Endothelial cell (in vitro differentiated cells): ENCODE results near the gene GLUD1. TPM values are rescaled to one million over a fixed set of nuclear protein-coding genes. Genes with fewer than 3 reads are reported as not detected.
"Not testable (repeated sequence)": the region's sequence is repeated elsewhere in the genome, so short reads cannot be mapped to it uniquely, and the experiment has no call there.

ENCODE experiments used
- DNase-seq: peaks from one replicate; pipeline ENCODE4 v3.0.0; 2021; ENCODE audit warnings: low spot score
- H3K27ac Mint-ChIP-seq: one replicate; pipeline ENCODE4 v1.8.0; 2021; ENCODE audit warnings: mixed read lengths, inconsistent platforms; ENCODE audit not compliant: unreplicated experiment
- H3K27me3 Mint-ChIP-seq: one replicate; pipeline ENCODE4 v1.8.0; 2021; ENCODE audit warnings: mild to moderate bottlenecking, moderate library complexity, mixed read lengths, inconsistent platforms; ENCODE audit not compliant: unreplicated experiment
- H3K36me3 Mint-ChIP-seq: one replicate; pipeline ENCODE4 v1.8.0; 2021; ENCODE audit warnings: mild to moderate bottlenecking, low read depth, mixed read lengths, inconsistent platforms; ENCODE audit not compliant: unreplicated experiment
- H3K4me1 Mint-ChIP-seq: one replicate; pipeline ENCODE4 v1.8.0; 2021; ENCODE audit warnings: mild to moderate bottlenecking, mixed read lengths, inconsistent platforms; ENCODE audit not compliant: unreplicated experiment
- H3K4me3 Mint-ChIP-seq: one replicate; pipeline ENCODE4 v1.8.0; 2021; ENCODE audit warnings: mild to moderate bottlenecking, mixed read lengths, inconsistent platforms; ENCODE audit not compliant: unreplicated experiment
- H3K9me3 Mint-ChIP-seq: one replicate; pipeline ENCODE4 v1.8.0; 2021; ENCODE audit warnings: mixed read lengths, inconsistent platforms; ENCODE audit not compliant: unreplicated experiment
- total RNA-seq: library from RNA; stranded (reverse); fragmentation: NEBNext Ultra II Directional; extraction: Animal tissue kit (Norgen Biotek cat#: 25700); gene quantifications from one replicate; pipeline ENCODE4 v1.2.1, GENCODE V29; 2021; ENCODE audit not compliant: unreplicated experiment
- TF ChIP-seq, protein P1 (sequence below): fragments of 200-600 bp; sonication (generic); IDR thresholded peaks from one replicate; pipeline ENCODE4 v1.5.0; 2021; ENCODE audit warnings: antibody characterized with exemption; ENCODE audit not compliant: unreplicated experiment

The GLUD1 gene
- total RNA-seq, 1 donor from 2014 or later: 79.2 TPM

DNA sequence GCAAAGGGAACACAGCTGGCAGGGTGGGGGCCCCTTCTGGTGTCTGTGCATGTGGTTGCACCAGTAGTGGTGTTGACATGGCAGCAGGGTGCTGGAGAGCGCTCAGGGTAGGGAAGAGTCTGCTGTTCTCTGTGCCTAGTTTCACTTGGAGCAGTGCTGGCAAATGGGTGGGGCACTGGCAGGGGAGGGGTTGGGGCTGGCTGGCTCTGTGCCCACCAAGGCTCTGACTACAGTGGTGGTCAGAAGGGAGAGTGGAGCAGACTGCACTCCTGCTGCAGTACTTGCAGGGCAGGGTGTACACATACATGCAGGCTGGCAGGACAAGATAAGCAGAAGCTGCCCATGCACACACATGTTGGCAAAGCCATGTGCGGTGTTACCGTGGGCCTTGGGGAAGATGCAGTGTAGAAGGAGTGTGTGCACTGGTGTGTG lies 56.3 kb downstream of the GLUD1 start:
- DNase-seq: no peak
- Mint-ChIP-seq H3K4me1 (peaks cover 3% of the 10 kb centered on the region), H3K27me3 (no peaks in the 10 kb centered on the region), H3K27ac (no peak overlapping the region), H3K9me3 (no peaks in the 10 kb centered on the region), H3K4me3 (no peak overlapping the region), H3K36me3 (peaks cover 10% of the 10 kb centered on the region)
- TF ChIP-seq, protein P1, sequence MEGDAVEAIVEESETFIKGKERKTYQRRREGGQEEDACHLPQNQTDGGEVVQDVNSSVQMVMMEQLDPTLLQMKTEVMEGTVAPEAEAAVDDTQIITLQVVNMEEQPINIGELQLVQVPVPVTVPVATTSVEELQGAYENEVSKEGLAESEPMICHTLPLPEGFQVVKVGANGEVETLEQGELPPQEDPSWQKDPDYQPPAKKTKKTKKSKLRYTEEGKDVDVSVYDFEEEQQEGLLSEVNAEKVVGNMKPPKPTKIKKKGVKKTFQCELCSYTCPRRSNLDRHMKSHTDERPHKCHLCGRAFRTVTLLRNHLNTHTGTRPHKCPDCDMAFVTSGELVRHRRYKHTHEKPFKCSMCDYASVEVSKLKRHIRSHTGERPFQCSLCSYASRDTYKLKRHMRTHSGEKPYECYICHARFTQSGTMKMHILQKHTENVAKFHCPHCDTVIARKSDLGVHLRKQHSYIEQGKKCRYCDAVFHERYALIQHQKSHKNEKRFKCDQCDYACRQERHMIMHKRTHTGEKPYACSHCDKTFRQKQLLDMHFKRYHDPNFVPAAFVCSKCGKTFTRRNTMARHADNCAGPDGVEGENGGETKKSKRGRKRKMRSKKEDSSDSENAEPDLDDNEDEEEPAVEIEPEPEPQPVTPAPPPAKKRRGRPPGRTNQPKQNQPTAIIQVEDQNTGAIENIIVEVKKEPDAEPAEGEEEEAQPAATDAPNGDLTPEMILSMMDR: no peak

DNA sequence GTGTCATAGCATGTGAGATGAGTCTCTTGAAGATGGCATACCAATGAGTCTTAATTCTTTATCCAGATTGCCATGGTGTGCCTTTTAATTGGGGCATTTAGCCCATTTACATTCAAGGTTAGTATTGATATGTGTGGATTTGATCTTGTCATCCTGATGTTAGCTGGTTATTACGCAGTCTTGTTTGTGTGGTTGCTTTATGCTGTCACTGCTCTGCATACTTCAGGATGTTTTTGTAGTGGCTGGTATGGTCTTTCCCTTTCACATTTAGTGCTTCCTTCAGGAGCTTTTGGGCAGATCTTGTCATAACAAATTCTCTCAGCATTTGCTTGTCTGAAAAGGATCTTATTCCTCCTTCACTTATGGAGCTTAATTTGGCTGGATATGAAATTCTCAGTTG lies 58.0 kb downstream of the GLUD1 start:
- H3K4me1 Mint-ChIP-seq: peaks cover 3% of the 10 kb centered on the region
- peaks cover 10% of the 10 kb centered on the region for H3K36me3 Mint-ChIP-seq
- H3K9me3 Mint-ChIP-seq: no peaks in the 10 kb centered on the region
- TF ChIP-seq, protein P1: no peak
- H3K27me3 Mint-ChIP-seq: peaks cover 1% of the 10 kb centered on the region
- no peak for DNase-seq
- H3K4me3 Mint-ChIP-seq: no peak overlapping the region
- no peak overlapping the region for H3K27ac Mint-ChIP-seq

DNA sequence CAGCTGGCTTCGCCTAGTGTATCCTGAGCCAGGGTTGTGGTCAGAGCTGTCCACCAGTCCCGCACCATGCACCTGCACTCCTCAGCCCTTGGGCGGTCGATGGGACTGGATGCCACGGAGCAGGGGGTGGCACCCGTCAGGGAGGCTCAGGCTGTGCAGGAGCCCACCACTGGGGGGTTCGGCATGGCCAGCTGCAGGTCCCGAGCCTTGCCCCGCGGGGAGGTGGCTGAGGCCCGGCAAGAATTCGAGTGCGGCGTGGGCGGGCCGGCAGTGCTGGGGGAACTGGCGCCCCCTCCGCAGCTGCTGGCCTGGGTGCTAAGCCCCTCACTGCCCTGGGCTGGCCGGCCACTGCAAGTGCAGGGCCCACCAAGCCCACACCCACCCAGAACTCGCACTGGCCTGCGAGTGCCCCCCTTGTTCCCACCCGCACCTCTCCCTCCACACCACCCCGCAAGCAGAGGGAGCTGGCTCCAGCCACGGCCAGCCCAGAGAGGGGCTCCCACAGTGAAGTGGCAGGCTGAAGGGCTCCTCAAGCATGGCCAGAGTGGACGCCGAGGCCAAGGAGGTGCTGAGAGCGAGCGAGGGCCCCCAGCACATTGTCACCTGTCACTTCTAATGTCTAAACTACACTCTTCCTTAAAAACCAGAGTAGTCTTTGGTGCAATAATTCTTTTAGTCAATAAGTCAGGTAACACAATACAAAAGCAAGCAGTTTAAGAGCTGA lies 63.6 kb downstream of the GLUD1 start:
- TF ChIP-seq, protein P1: no peak
- H3K4me3 Mint-ChIP-seq: no peak overlapping the region
- peaks cover 10% of the 10 kb centered on the region for H3K36me3 Mint-ChIP-seq
- DNase-seq: no peak
- no peaks in the 10 kb centered on the region for H3K9me3 Mint-ChIP-seq
- no peaks in the 10 kb centered on the region for H3K4me1 Mint-ChIP-seq
- peaks cover 1% of the 10 kb centered on the region for H3K27me3 Mint-ChIP-seq
- H3K27ac Mint-ChIP-seq: no peak overlapping the region

DNA sequence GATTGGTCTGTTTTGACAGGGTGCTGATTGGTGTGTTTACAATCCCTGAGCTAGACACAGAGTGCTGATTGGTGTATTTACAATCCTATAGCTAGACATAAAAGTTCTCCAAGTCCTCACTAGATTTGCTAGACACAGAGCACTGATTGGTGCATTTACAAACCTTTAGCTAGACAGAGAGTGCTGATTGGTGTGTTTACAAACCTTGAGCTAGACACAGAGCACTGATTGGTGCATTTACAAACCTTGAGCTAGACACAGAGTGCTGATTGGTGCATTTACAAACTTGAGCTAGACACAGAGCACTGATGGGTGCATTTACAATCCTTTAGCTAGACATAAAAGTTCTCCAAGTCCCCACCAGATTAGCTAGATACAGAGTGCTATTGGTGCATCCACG lies 64.2 kb downstream of the GLUD1 start:
- H3K36me3 Mint-ChIP-seq, H3K4me3 Mint-ChIP-seq, H3K27ac Mint-ChIP-seq, H3K27me3 Mint-ChIP-seq, DNase-seq, H3K4me1 Mint-ChIP-seq, H3K9me3 Mint-ChIP-seq: not testable (repeated sequence)

DNA sequence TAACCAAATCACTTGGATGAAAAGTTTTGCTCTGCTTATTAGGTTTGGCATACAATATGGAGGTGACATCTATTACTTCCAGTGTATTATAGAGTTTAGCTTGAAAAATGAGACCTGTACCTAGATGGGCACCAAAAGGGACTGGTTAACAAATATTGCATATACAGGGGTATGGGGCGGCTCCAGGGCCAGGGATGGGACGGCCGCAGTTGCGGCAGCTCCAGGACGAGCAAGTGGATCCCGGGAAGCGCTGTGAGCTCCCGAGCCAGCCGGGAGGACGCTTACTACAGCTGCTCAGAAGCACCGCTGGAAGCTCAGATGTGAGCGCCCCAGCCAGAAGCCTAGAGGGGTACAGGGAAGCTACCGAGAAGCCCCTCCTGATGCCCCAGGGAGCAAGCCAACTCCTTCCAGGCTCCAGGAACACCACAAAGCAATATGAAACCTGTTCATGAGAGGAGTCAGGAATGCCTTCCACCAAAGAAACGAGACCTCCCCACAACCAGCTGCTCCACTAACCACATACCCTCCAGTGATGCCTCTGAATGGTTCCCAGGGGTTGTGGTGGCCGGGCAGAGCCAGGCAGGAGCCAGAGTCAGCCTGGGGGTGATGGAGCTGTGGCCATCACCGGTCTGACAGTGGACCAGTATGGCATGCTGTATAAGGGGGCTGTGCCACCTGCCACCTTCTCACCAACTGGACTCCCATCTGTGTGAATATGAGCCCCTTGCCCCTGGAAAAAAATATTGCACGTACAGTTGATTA lies 67.7 kb downstream of the GLUD1 start:
- not testable (repeated sequence) for H3K4me1 Mint-ChIP-seq, H3K27me3 Mint-ChIP-seq, H3K4me3 Mint-ChIP-seq, H3K36me3 Mint-ChIP-seq, H3K27ac Mint-ChIP-seq, H3K9me3 Mint-ChIP-seq, DNase-seq

DNA sequence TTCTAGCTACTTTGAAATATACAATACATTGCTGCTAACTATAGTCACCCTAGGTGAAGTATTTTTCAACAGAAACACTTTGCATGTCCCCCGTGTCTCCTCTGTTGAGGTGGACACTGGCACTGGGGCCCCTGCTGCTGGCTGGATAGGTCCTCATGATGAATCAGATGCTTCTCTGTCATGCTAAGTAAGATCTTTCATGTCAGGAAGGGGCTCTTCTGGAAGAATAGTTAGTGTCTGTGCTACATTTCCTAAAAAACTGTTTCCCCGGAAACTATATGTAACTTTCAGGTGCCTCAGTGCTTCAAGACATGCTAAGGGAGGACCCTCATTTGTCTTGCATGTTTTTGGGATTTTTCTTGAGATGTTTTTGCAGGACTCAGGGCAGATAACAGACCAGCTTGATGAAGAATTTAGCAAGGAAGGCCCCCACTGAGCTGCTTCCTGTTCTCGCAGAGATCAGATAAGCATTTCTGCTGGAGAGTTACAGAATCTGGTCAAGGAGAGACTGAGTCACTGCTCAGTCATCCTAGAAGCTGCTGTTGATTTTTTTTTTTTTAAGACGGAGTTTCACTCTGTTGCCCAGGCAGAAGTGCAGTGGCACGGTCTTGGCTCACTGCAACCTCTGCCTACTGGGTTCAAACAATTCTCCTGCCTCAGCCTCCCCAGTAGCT lies 69.2 kb downstream of the GLUD1 start:
- not testable (repeated sequence) for H3K27me3 Mint-ChIP-seq, DNase-seq, H3K4me3 Mint-ChIP-seq, H3K4me1 Mint-ChIP-seq, H3K9me3 Mint-ChIP-seq, H3K36me3 Mint-ChIP-seq
- H3K27ac Mint-ChIP-seq: peak overlapping the region; percentile 73

DNA sequence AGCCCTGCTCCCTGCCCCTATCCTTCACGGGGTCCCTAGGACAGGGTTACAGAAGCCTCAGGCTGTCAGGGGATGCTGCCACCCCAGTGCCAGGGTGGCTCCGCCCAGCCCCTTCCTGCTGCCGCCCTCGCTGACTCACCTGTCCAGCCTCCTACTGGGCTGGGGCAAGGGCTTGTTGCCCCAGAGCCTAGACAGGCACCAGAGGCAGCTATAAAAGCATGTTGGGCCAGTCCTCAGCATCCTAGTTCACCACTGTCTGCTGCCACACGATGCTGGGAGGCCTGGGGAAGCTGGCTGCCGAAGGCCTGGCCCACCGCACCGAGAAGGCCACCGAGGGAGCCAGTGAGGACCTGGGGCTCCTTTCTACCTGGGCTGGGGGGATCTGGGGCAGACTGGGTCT lies 74.6 kb downstream of the GLUD1 start, which contains the start of gene FAM25A:
TSS of gene FAM25A (plus strand) at position 239 of the 400 bp plus-strand sequence. CDS start at position 270, 31 bp downstream.
- H3K27ac Mint-ChIP-seq, DNase-seq, H3K27me3 Mint-ChIP-seq, H3K4me1 Mint-ChIP-seq, H3K9me3 Mint-ChIP-seq, H3K4me3 Mint-ChIP-seq, H3K36me3 Mint-ChIP-seq: not testable (repeated sequence)

DNA sequence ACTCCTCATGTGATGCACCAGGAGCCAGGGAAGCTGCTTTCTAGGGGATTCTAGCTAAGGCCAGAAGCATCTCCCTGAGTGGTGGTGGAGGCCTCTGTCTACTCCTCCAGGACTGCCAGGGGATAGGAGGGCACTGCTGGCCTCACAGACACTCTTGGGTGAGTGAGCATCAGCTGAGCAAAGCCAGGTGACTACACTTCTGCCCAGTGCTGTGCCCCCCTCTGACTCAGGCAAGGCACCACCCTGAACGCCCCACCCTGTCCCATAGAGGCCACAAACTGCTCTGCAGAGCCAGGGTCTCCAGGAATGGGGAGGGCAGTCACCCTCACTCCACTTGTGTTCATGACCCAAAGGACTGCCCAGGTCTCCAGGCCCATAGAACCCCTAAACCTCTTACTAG lies 75.1 kb downstream of the GLUD1 start:
- not testable (repeated sequence) for DNase-seq, H3K9me3 Mint-ChIP-seq

DNA sequence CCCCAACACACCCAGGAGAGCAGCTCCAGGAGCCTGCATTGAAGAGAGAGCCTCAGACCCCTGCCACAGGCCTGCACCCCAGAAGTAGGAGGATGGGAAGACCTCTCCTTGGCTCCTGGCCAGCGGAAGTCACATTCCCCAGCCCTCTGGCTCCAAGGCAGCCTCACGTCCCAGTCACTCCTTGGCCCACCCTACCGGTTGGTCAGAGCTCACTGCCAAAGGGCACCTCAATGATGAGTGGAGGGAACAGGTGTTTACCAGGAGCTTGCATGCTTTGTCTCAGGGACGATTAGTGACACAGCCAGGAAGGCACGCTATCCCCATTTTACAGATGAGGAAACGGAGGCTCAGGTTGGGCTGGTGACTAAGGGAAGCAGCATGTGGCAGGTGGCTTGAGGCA lies 75.6 kb downstream of the GLUD1 start:
- H3K4me3 Mint-ChIP-seq, H3K27me3 Mint-ChIP-seq, DNase-seq, H3K27ac Mint-ChIP-seq, H3K4me1 Mint-ChIP-seq, H3K9me3 Mint-ChIP-seq, H3K36me3 Mint-ChIP-seq: not testable (repeated sequence)

More for the DNA sequence above, 75.1 kb downstream of the GLUD1 start:
- H3K4me3 Mint-ChIP-seq, H3K27me3 Mint-ChIP-seq, H3K27ac Mint-ChIP-seq, H3K4me1 Mint-ChIP-seq, H3K36me3 Mint-ChIP-seq: not testable (repeated sequence)
